DMS79 (cell line): ENCODE results near the gene NOC4L.
A peak's percentile ranks its signal among the peaks of the same experiment; 100 is the strongest.

Experiments used
- DNase-seq: peaks from one replicate; lab custom pipeline; 2025; lab: John Stamatoyannopoulos, UW

The NOC4L gene

GRCh38 chr12:132156573-132157325 is 12.5 kb downstream of the NOC4L start:
- DNase-seq = no peak

GRCh38 chr12:132157733-132158409 is 13.6 kb downstream of the NOC4L start:
- no peak for DNase-seq

GRCh38 chr12:132158677-132159554 is 14.7 kb downstream of the NOC4L start:
- no peak for DNase-seq

- DNase-seq = no peak
Measured at GRCh38 chr12:132159555-132160003, 15.3 kb downstream of the NOC4L start.

GRCh38 chr12:132160016-132160415 is 15.8 kb downstream of the NOC4L start:
- no peak for DNase-seq

- no peak for DNase-seq
Measured at GRCh38 chr12:132160601-132161035, 16.4 kb downstream of the NOC4L start.

- no peak for DNase-seq
Measured at GRCh38 chr12:132161036-132161781, 17.0 kb downstream of the NOC4L start.

GRCh38 chr12:132161796-132162507 is 17.7 kb downstream of the NOC4L start:
- DNase-seq = no peak

- DNase-seq = peak; percentile 41
Measured at GRCh38 chr12:132162508-132163031, 18.3 kb downstream of the NOC4L start.

- no peak for DNase-seq
Measured at GRCh38 chr12:132163041-132163910, 19.0 kb downstream of the NOC4L start.

GRCh38 chr12:132163911-132164288 is 19.6 kb downstream of the NOC4L start:
- no peak for DNase-seq

- no peak for DNase-seq
Measured at GRCh38 chr12:132164426-132164825, 20.2 kb downstream of the NOC4L start.

- no peak for DNase-seq
Measured at GRCh38 chr12:132165584-132165983, 21.3 kb downstream of the NOC4L start.

GRCh38 chr12:132166093-132166492 is 21.8 kb downstream of the NOC4L start:
- no peak for DNase-seq

- DNase-seq = no peak
Measured at GRCh38 chr12:132166801-132167591, 22.7 kb downstream of the NOC4L start.

- DNase-seq = no peak
Measured at GRCh38 chr12:132167611-132168310, 23.5 kb downstream of the NOC4L start.

- DNase-seq = no peak
Measured at GRCh38 chr12:132168311-132169031, 24.2 kb downstream of the NOC4L start.

- no peak for DNase-seq
Measured at GRCh38 chr12:132169376-132169775, 25.1 kb downstream of the NOC4L start.
